B cell (primary cell): Measurements from ENCODE around the gene RAD51B.

Source experiments
- CTCF ChIP-seq: fragments of 200-600 bp; IDR thresholded peaks from one replicate; pipeline ENCODE4 v1.8.0; 2022; ENCODE audit warnings: antibody characterized with exemption, mild to moderate bottlenecking
- EZH2 ChIP-seq: IDR thresholded peaks from 2 replicates; pipeline ENCODE4 v1.6.1; 2012; ENCODE audit warnings: borderline replicate concordance, low read depth, mild to moderate bottlenecking, moderate library complexity, low read length; ENCODE audit not compliant: insufficient read depth, poor library complexity, severe bottlenecking

GRCh38 chr14:68688872-68689371 is 869.3 kb downstream of the RAD51B start:
- TF ChIP-seq CTCF = no peak
- no peak for TF ChIP-seq EZH2
